ENCODE data around the gene CLEC18B.
"Not testable (repeated sequence)": the region's sequence is repeated elsewhere in the genome, so short reads cannot be mapped to it uniquely, and the experiment has no call there.

Gene CLEC18B

GRCh38 chr16:74413920-74414319 lies 7.4 kb downstream of the CLEC18B start:
- DNase-seq (ENCODE audit: low read depth): not testable (repeated sequence)

GRCh38 chr16:74413485-74413884 lies 7.8 kb downstream of the CLEC18B start:
- H3K4me3 ChIP-seq (ENCODE audit: low read depth, low read length); DNase-seq (ENCODE audit: low read depth): not testable (repeated sequence)

More at GRCh38 chr16:74413920-74414319, 7.4 kb downstream of the CLEC18B start:
- not testable (repeated sequence) for H3K4me3 ChIP-seq (ENCODE audit: low read depth, low read length)

GRCh38 chr16:74412775-74413390 lies 8.4 kb downstream of the CLEC18B start:
- H3K4me3 ChIP-seq (ENCODE audit: low read depth, low read length); DNase-seq (ENCODE audit: low read depth): not testable (repeated sequence)

GRCh38 chr16:74412138-74412774 lies 9.0 kb downstream of the CLEC18B start:
- not testable (repeated sequence) for H3K4me3 ChIP-seq (ENCODE audit: low read depth, low read length); DNase-seq (ENCODE audit: low read depth)

- not testable (repeated sequence) for DNase-seq (ENCODE audit: low read depth); H3K4me3 ChIP-seq (ENCODE audit: low read depth, low read length)
These were observed 10.3 kb downstream of the CLEC18B start for GRCh38 chr16:74410981-74411380.

- not testable (repeated sequence) for DNase-seq (ENCODE audit: low read depth); H3K4me3 ChIP-seq (ENCODE audit: low read depth, low read length)
These were observed 11.0 kb downstream of the CLEC18B start for GRCh38 chr16:74410057-74410957.

GRCh38 chr16:74409185-74409981 lies 11.9 kb downstream of the CLEC18B start:
- H3K4me3 ChIP-seq (ENCODE audit: low read depth, low read length); DNase-seq (ENCODE audit: low read depth): not testable (repeated sequence)

GRCh38 chr16:74407362-74407705 lies 13.9 kb downstream of the CLEC18B start:
- DNase-seq (ENCODE audit: low read depth); H3K4me3 ChIP-seq (ENCODE audit: low read depth, low read length): not testable (repeated sequence)

- not testable (repeated sequence) for H3K4me3 ChIP-seq (ENCODE audit: low read depth, low read length); DNase-seq (ENCODE audit: low read depth)
These were observed 14.5 kb downstream of the CLEC18B start for GRCh38 chr16:74406600-74407361.

GRCh38 chr16:74404148-74404933 lies 16.9 kb downstream of the CLEC18B start:
- H3K4me3 ChIP-seq (ENCODE audit: low read depth, low read length); DNase-seq (ENCODE audit: low read depth): not testable (repeated sequence)

GRCh38 chr16:74400238-74400637 lies 21.0 kb downstream of the CLEC18B start:
- not testable (repeated sequence) for H3K4me3 ChIP-seq (ENCODE audit: low read depth, low read length); DNase-seq (ENCODE audit: low read depth)

- not testable (repeated sequence) for DNase-seq (ENCODE audit: low read depth); H3K4me3 ChIP-seq (ENCODE audit: low read depth, low read length)
These were observed 22.9 kb downstream of the CLEC18B start for GRCh38 chr16:74398212-74398895.

- not testable (repeated sequence) for H3K4me3 ChIP-seq (ENCODE audit: low read depth, low read length); DNase-seq (ENCODE audit: low read depth)
These were observed 24.7 kb downstream of the CLEC18B start for GRCh38 chr16:74396521-74397017.

GRCh38 chr16:74394604-74395003 lies 26.7 kb downstream of the CLEC18B start:
- not testable (repeated sequence) for DNase-seq (ENCODE audit: low read depth); H3K4me3 ChIP-seq (ENCODE audit: low read depth, low read length)

- not testable (repeated sequence) for H3K4me3 ChIP-seq (ENCODE audit: low read depth, low read length); DNase-seq (ENCODE audit: low read depth)
These were observed 27.1 kb downstream of the CLEC18B start for GRCh38 chr16:74394131-74394530.

- H3K4me3 ChIP-seq (ENCODE audit: low read depth, low read length); DNase-seq (ENCODE audit: low read depth): not testable (repeated sequence)
These were observed 29.7 kb downstream of the CLEC18B start for GRCh38 chr16:74391454-74392050.
